ENCODE measurements around the gene PRLR. TPM values are rescaled to one million over a fixed set of nuclear protein-coding genes. Genes with fewer than 3 reads are reported as not detected.

The PRLR gene
- total and polyA plus RNA-seq, 10 of the 15 experiments (the other 5 are each of a cell fraction or from before 2014, with no cell fraction given), result 0.03 to 8.1 (median 0.20) TPM

DNA sequence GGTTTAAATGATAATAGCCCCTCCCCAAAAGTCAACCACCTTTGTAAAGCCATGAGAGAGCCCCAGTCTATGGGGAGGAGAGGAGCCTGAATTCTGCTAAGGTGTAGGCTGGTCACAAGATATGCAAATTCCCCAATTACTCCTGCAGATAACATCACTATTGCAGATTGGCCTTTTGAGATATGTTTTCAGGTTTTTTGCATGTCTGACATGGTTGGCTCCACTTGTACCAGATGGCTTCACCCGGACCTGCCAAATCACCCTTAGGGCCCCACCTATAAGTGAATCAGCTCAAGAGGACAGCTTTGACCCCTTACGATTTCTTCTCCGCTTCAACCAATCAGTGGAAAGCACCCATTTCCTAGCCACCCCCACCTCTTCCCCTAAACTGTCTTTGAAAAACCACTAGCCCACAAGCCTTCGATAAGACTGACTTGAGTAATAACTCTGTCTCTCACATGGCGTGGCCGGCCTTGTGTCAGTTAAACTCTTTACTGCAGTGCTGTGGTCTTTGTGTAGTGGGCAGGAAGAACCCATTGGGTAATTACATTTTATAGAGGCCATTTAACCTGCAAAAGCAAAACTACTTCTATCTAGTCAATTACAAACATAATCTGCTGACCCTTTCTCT lies 69.7 kb downstream of the PRLR start:
- Histone ChIP-seq H2AFZ (ENCODE audit: control insufficient read depth, low read depth, low read length) (no peak overlapping the region), H3K4me3 (no peak overlapping the region), H3K4me2 (ENCODE audit: control insufficient read depth, insufficient read depth) (no peak overlapping the region), H3K79me2 (ENCODE audit: control insufficient read depth, insufficient read depth, low read length) (no peaks in the 10 kb centered on the region), H3K9me3 (replicated peaks; ENCODE audit: control insufficient read depth, insufficient read depth, low read length) (no peaks in the 10 kb centered on the region), H4K20me1 (ENCODE audit: control insufficient read depth, insufficient read depth) (no peaks in the 10 kb centered on the region), H3K4me1 (ENCODE audit: control insufficient read depth, insufficient read depth, low read length) (no peaks in the 10 kb centered on the region), H3K27ac (ENCODE audit: control insufficient read depth, insufficient read depth) (no peak overlapping the region), H3K9ac (ENCODE audit: control insufficient read depth, insufficient read depth, low read length) (no peak overlapping the region), H3K27me3 (replicated peaks in 1 of 2; ENCODE audit: control insufficient read depth in 2 of 2, insufficient read depth in 2 of 2, low read length in 1 of 2) (no peaks in the 10 kb centered on the region), H3K36me3 (ENCODE audit: control insufficient read depth in 2 of 2, insufficient read depth in 2 of 2, low read length in 1 of 2) (no peaks in the 10 kb centered on the region)
- in situ Hi-C loops (cut with MboI) (no loop called here), intact Hi-C loops (cut with micrococcal nuclease; ENCODE audit: unreplicated experiment) (no loop called here)
- RAD21 ChIA-PET (ENCODE audit: unreplicated experiment), result interaction anchor here (1.2 kb wide), 1 partner anchor 33 kb away, joined by 3 read pairs; no protein-coding TSS in a partner anchor
- CTCF ChIA-PET, result interaction anchor here (0.9 to 2.2 kb wide), 2 partner anchors 9 to 34 kb away, joined by 3 to 6 read pairs; no protein-coding TSS in a partner anchor
- POLR2A ChIA-PET, result no interaction called here
- no TSS peak for BruUV-seq (replicated peaks)
- DNase-seq (ENCODE audit: low read depth, low spot score) (peak; percentile 8), ATAC-seq (peak; percentile 94), FAIRE-seq (no peak)
- WGBS (ENCODE audit: insufficient coverage, insufficient replicate concordance, low lambda C conversion rate, missing lambda C conversion rate), result 28% methylated on average over 6 of the region's 6 CpGs
- SMC1A ChIA-PET (ENCODE audit: uncharacterized antibody, unreplicated experiment), result interaction anchor here (3.5 kb wide), 1 partner anchor 9 kb away, joined by 14 read pairs; no protein-coding TSS in a partner anchor
- no peak for TF ChIP-seq SUPT20H (IDR thresholded peaks at IDR 0.05; ENCODE audit: borderline replicate concordance, control insufficient read depth, low read depth, low read length)
- TF ChIP-seq SMAD5 (IDR thresholded peaks at IDR 0.05; ENCODE audit: low read depth), result no peak
- TF ChIP-seq CBX3 (IDR thresholded peaks at IDR 0.05; ENCODE audit: borderline replicate concordance, low read depth), result no peak
- no peak for TF ChIP-seq HDAC2 (IDR thresholded peaks at IDR 0.05)
- no peak for TF ChIP-seq TCF7 (IDR thresholded peaks at IDR 0.05; ENCODE audit: borderline replicate concordance)
- no peak for TF ChIP-seq BACH1 (IDR thresholded peaks at IDR 0.05; ENCODE audit: borderline replicate concordance)
- TF ChIP-seq FOXK2 (IDR thresholded peaks at IDR 0.05), result no peak
- TF ChIP-seq, protein P1, sequence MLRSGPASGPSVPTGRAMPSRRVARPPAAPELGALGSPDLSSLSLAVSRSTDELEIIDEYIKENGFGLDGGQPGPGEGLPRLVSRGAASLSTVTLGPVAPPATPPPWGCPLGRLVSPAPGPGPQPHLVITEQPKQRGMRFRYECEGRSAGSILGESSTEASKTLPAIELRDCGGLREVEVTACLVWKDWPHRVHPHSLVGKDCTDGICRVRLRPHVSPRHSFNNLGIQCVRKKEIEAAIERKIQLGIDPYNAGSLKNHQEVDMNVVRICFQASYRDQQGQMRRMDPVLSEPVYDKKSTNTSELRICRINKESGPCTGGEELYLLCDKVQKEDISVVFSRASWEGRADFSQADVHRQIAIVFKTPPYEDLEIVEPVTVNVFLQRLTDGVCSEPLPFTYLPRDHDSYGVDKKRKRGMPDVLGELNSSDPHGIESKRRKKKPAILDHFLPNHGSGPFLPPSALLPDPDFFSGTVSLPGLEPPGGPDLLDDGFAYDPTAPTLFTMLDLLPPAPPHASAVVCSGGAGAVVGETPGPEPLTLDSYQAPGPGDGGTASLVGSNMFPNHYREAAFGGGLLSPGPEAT (IDR thresholded peaks at IDR 0.05; ENCODE audit: low read depth), result 0 out of 2 replicates have a peak, but pooled peaks have one; percentile 28
- TF ChIP-seq EP300 (IDR thresholded peaks at IDR 0.05; ENCODE audit: borderline replicate concordance in 1 of 2, control insufficient read depth in 1 of 2, low read depth in 2 of 2, low read length in 2 of 2), result peak in 1 of 2 experiments; percentile 36; a peak in 1 of 4 replicates
- TF ChIP-seq NFYB (IDR thresholded peaks at IDR 0.05; ENCODE audit: insufficient read depth, low read depth, low read length), result 0 out of 2 replicates have a peak, but pooled peaks have one; percentile 18
- TF ChIP-seq, protein P2, sequence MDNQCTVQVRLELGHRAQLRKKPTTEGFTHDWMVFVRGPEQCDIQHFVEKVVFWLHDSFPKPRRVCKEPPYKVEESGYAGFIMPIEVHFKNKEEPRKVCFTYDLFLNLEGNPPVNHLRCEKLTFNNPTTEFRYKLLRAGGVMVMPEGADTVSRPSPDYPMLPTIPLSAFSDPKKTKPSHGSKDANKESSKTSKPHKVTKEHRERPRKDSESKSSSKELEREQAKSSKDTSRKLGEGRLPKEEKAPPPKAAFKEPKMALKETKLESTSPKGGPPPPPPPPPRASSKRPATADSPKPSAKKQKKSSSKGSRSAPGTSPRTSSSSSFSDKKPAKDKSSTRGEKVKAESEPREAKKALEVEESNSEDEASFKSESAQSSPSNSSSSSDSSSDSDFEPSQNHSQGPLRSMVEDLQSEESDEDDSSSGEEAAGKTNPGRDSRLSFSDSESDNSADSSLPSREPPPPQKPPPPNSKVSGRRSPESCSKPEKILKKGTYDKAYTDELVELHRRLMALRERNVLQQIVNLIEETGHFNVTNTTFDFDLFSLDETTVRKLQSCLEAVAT (IDR thresholded peaks at IDR 0.05), result peak; percentile 48; the same call in 1 of the 2 replicates
- no peak for TF ChIP-seq ATF7 (IDR thresholded peaks at IDR 0.05; ENCODE audit: low read depth)
- TF ChIP-seq FOXM1 (IDR thresholded peaks at IDR 0.05; ENCODE audit: low read depth, low read length), result no peak
- TF ChIP-seq, protein P3, sequence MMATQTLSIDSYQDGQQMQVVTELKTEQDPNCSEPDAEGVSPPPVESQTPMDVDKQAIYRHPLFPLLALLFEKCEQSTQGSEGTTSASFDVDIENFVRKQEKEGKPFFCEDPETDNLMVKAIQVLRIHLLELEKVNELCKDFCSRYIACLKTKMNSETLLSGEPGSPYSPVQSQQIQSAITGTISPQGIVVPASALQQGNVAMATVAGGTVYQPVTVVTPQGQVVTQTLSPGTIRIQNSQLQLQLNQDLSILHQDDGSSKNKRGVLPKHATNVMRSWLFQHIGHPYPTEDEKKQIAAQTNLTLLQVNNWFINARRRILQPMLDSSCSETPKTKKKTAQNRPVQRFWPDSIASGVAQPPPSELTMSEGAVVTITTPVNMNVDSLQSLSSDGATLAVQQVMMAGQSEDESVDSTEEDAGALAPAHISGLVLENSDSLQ (IDR thresholded peaks at IDR 0.05), result peak; percentile 76
- TF ChIP-seq E4F1 (IDR thresholded peaks at IDR 0.05; ENCODE audit: borderline replicate concordance, partially characterized antibody), result no peak
- no peak for TF ChIP-seq EGR1 (IDR thresholded peaks at IDR 0.05; ENCODE audit: borderline replicate concordance in 1 of 2, low read depth in 2 of 2, low read length in 2 of 2)
